T-helper 22 cell (primary cell): ENCODE results near the gene MPDZ.
"Not testable (repeated sequence)": the region's sequence is repeated elsewhere in the genome, so short reads cannot be mapped to it uniquely, and the experiment has no call there.

Experiments used
- DNase-seq: peaks from one replicate; pipeline ENCODE4 v3.0.0-alpha.2; 2020; ENCODE audit warnings: low read depth

The MPDZ gene

DNA sequence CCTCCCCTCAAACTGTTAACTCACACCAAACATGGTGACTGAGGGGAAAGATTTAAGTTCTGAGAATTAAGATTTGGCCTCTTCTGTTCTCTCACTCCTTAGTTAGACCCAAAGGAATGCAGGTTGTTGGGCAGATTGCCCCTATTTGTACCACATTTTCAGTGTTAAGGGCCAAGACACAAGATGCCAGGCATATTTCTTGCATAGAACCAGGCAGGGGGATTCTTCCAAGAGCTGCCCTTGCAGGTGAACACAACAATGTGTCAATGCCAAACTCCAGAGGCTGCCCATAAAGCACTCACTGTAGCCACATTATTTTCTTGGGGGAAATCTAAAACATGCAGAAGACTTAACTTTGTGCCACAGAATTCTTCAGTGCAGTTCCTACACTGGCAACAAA lies 14.7 kb downstream of the MPDZ start:
- no peak for DNase-seq

DNA sequence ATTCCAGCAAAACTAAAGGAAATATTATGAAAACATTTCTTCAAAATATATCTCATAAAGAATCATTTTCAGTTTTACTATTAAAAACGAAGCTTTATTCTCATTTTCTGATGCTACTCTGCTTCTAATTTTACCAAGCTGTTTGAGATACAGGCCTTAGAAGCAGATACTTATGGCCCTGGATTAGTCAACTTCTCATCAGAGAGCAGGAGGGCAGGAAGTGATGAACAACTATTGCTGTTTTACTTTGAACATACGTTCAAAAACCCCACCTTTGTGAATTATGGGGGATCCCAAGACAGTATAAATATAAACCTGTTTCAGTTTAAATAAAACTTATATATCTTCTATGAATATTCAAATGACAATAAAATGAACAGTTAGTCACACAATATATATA lies 16.0 kb downstream of the MPDZ start:
- no peak for DNase-seq

DNA sequence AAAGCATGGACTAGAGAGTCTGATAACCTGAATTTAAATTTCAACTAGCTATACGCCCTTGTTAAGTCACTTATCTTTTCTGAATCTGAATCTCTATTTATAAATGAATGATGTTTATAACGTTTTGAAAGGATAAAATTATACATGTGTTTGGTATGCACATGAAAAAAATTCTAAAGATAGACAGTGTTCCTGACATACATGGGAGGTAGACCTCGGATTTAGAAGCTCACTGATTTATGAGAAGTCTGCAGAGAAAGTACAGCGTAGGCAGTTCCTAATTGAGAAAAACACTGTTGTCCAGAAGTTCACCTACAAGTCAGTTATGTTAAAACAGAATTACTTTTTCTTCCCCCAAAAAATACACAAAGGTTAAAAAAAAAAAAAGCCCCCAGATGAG lies 26.6 kb downstream of the MPDZ start:
- no peak for DNase-seq

DNA sequence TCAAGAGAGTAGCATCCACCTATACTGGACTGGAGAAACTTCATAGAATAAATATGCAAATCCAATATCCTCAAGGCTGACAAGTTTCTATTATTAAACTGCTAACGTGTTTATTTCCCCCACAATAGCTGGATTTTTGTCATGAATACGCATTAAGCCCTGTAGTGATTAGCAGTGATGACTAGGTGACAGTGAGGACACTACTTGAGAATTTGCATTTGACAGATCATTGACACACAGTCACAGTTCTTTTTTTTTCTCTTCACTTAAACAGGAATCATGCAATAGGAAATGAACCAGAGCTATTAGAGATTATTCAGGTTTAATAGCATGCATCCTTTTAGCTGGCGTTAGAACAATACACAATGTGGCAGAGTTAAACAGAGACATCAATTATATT lies 35.3 kb downstream of the MPDZ start:
- DNase-seq: no peak

DNA sequence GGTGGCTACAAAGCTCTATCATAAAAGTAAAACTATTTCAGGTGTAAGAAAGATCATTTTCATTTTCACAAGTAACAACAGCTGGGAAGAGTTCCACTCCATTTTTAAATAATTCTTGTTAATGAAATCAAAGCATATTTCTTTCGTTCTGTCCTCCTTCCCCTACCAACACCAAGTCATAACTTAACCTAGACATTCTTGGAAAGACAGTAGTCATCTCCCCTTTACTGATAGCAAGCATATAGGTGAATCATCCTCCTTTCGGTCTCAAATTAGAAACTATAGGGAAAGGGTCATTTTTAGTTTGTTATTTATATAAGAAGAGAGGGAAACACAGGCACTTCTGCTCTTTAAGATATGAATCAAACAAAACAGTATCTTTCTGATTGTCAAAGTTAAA lies 38.2 kb downstream of the MPDZ start:
- no peak for DNase-seq

DNA sequence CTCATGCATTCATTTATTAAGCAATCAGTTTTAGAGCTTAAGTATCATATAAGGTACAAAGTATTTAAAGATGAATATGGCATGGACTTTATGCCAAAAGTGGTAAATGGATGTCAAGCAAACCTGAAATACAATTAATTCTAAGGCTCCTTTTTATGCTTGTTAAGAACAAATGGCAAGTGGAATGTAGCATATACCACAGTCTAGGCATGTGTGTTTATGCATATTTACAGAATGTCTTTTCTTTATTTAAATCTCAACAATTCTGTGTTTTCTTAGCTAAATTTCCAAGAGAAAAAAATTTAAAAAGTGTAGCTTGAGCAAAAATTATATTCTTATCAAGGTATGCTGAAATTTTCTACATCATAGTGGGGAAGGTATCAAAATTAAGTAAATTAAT lies 39.8 kb downstream of the MPDZ start:
- no peak for DNase-seq

DNA sequence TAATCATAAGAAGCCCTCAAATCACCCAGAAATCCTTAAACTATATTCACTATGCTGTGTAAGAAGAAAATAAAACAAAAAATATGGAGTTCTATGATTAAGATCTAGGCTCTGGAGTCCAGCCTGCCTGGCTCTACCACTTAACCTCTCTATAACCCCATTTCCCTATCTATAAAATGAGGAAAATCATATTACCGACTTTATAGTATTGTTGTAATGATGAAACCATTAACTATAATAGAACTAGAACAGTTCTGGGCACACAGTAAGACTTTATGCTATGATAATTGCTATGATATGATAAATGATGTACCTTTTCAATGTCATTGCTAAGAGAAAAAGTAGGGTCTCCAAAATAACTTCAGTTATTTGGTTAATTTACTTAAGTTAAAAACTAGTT lies 40.3 kb downstream of the MPDZ start:
- DNase-seq: no peak

DNA sequence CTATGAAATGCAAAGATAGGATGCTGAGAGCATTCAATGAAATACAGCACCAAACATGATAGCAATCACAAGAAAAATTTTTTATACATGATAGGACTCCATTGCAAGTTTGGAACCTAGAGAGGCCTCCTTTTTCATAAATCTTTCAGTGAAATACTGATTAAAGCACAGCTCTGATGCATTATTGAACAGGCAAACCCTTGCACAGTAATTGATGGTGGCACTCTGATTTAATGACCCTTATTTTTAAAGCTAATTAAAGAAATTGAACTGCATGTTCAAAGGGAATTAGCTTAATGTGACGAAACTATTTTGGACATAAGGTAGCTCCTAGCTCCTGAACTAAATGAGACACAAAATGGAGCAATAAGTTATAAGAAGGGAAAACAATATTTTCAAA lies 44.6 kb downstream of the MPDZ start:
- DNase-seq: no peak

DNA sequence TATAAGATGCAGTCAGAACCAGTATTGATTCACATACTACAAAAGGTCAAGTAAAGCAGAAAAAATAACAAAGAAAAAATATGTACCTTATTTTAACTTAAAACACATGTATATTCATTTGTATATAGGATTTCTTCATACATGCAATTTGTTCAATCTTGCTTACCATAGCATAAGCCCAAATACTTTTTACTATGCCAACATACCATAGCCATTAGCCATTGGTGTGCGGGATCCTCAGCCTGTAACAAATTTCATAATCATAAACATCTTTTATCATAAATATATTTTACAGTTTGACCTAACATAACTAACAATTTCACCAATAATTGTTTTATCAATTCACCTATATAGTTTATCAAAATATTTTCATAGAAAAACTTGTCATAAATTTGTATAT lies 51.1 kb downstream of the MPDZ start:
- DNase-seq: no peak

DNA sequence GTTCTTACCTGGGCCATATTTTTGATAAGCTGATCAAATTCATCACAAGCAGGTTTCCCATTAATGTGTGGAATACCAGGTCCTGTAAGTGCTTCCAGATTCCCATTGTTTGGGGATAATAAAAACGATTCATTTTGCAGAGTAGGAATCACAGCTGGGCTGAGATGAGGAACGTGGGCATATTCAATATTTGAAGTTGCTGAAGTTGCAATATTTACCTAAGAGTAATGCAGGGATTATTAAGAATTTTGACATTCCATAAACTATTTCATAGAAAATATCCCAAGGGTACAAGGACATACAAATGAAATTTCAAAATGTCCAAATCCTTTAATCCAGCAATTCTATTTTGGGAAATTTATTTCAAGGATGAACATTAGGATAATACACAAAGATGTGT lies 55.1 kb downstream of the MPDZ start:
- DNase-seq: no peak

DNA sequence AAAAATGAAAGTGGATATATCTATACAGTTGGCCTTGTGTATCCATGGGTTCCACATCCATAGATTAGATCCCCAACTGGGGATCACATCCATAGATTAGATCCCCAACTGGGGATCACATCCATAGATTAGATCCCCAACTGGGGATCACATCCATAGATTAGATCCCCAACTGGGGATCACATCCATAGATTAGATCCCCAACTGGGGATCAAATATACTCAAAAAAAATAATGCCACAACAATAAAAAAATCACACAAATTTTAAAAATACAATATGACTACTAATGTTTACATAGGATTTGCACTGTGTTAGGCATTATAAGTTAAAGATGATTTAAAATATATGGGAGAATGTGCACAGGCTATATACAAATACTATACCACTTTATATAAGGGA lies 56.8 kb downstream of the MPDZ start:
- not testable (repeated sequence) for DNase-seq

DNA sequence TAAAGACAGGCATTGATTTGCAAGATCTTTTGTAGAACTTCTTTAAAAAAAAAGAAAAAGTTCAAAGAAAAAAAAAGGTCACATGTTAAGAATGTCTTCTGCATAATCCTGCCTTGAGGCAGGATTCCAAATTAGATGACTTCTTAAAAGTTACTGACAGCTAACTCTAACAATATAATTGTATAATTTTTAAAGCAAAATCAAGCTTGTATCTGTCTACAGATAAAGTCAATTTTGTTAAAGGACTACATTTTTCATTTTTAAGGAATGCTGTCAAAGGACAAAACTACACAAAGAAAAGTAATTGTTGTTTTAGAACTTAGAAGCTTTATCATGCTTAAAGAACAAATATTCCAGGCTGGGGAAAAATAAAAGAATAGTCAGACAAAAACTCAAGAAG lies 57.8 kb downstream of the MPDZ start:
- no peak for DNase-seq

DNA sequence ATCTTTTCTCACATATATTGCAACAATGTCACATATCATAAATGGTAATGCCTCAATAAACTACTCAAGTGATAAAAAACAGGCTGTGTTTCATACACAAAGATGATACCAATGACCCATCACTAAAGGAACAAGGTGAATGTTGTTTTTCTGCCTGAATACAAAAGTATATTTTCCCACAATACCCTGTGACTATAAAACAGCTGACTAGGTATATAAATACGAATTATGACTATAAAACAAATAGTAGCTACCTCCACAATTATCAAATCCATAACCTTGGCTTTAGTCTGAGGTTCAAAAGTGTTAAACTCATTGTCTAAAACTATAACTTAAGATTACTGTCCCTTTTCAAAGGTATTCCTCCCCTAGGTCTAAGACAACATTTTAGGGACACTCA lies 58.7 kb downstream of the MPDZ start:
- DNase-seq: no peak

DNA sequence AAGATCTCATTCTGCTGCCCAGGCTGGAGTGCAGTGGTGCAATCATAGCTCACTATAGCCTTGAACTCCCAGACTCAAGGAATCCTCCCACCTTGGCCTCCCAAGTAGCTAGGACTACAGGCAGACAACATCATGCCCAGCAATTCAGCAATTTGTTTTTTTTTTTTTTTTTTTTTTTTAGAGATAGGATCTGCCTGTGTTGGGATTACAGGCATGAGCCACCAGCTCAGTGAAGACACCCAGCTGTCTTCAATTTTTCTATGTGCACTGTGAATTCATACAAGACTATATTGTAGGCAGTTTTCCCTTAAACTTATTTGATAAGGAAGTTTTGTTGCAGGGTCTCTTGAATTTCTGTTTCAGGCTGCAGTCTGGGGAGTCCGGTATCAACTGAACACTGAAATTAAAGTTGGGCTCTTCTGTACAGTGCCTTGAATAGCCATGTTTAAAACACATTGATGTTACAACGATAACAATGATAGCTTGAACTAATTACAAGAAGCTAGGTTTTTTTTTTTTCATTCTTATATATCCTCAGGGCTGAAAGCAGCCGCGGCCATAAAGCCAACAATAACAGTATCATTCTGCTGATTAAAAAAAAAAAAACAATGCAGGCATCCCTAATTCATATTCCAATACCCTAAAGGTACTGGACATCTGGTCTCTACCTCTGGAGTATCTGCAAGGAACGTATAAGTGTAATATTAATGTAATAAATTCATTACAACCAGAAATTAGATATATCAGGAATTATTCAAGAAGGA lies 63.5 kb downstream of the MPDZ start:
- no peak for DNase-seq

DNA sequence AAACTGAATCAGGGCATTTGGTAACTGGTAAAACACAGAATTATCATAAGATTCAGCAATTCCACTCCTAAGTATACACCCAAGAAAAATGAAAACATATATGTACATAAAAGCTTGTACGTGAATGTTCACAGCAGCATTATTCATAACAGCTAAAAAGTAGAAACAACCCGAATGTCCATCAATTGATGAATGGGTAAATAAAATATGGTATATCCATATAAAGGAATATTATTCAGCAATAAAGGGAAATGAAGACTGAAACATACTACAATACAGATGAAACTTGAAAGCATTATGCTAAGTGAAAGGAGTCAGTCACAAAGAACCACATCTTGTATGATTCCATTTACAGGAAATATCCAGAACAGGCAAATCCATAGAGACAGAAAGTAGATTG lies 65.5 kb downstream of the MPDZ start:
- no peak for DNase-seq

DNA sequence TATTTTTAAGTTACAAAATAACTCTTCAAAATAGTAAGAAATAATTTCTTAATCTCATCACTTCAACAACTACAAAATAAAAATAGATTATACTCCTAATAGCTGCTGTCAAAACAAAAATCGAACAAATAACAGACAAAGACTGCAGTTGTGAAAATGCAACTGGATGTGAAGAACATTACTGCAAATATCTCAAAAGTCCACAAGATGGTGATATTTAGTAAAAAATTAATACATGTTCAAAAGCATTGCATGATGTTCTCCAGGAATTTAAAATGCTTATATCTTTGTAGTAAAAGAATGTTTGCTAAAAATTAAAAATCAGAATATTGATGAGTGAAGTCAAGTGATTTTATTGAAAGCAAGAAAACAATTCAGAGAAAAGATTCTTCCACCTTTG lies 66.2 kb downstream of the MPDZ start:
- no peak for DNase-seq

DNA sequence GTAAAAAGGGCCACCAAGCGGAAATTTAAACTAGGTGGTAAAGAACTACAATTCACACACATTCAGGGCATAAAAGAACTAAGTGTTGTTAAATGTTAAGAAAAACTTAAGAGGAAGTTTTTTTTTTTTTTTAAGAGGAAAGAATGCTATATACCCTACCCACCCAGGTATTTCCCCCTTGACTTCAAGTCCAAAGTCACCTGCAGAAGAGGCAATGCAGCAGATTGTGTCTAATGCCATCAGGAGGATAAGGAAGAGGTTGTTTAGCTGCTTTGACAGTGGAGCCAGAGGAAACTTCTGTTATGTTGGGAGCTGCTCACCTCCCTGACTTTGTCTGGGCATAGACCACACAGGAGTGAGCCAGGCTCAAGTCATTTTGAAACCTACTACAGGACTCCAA lies 69.2 kb downstream of the MPDZ start:
- DNase-seq: no peak

DNA sequence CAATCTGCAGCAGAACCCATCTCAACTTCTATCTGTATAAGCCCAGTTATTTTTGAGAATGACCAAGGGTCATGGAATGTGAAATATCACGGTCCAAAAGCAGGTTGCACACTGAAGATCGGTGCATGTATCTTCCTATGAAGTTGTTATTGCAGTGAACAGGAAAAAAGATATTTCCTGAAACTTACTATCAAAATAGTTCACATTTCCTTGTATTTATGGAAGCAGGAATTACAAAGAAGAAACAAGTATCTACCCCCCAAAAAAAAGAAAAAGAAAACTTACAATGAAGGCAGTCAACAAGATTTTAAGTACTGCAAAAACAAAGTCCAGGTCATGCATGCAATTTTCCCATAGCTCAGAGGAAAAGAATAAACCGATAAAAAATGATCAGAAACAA lies 70.0 kb downstream of the MPDZ start:
- no peak for DNase-seq

DNA sequence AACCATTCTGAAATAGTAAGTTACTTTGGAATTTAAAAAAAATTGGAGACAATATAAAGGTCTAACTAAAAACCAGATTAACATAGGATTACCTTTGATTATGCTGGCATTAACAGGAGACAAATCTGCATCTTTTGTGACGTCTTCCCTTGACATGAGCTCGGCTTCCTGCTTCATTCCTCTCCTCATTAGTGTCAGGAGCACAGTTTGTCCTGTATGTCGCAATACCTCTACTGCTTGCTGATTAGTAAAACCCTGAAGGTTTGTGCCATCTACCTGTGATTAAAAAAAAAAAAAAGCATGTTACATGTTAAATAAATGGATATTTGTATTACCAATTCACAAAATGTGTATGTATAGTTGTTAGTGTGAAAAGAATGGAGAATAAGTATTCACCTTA lies 73.7 kb downstream of the MPDZ start:
- DNase-seq: no peak

DNA sequence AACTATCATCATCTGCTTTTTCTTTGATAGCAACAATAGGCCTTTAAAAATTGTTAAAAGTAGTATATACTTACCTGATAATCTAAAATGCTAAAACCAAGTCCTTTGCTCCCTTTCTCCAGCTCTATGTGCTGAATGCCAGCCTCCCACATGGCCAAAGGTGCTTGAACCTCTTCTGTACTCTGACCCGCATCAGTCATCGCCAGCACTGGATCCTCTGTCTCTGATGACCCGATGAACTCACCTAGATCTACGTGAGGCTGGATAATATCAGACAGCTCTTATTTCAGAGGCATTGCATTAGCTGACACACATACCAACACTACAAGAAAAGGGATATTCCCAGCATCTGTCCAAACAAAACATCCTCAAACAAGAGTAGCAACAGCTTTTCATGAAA lies 89.5 kb downstream of the MPDZ start:
- no peak for DNase-seq

DNA sequence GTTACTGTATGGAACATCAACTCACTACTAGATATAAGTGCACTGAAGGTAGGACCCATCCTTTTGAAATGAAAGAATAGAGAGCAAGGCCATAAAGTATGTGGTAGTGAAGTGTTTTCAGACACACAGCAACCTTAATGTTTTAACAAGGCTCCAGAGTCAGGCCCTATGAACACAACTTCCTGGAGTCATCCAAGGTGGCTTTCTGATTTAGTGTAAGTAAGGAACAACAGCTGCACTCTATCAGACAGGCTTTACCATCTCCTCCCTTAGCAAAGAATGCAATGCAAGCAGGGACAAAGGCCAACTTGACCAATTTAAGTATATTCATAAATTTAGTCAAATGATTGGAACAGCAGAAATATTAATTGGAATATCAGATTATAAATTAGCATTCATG lies 90.1 kb downstream of the MPDZ start:
- DNase-seq: no peak

DNA sequence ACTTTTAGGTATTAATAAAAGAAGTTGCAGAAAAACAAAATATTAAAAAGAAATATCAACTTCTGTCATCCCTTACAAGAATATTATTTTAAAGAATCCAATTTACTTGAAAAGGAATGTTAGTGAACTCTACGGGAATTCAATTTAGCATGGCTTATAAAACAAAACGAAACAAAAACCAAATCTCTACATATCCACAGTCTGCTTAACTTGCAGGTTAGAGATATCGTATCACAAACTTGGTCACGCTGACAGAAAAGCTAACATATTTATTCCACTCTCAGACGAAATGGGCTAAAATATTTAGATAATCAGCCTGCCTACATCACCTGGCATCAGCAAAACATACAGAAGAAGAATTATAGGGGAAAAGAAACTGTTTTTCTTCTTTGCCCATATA lies 92.7 kb downstream of the MPDZ start:
- no peak for DNase-seq

DNA sequence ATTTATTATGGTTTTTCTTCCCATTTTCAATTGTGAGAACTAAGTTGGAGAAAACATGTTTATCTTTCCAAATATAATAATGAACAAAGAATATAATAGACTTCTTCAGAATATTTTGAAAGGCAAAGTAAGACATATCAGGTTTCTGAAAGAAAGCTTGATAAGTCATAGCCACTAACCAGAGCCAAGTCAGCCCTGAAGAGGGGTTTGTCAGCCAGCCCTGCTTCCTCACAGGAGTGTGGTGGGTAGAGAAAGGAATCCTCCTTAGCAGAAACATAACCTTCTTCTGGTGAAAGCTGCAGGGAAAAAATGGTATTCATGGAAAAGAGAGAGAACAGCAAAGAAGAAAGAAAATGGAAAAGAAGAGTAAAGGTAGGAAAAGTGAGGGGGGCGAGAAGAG lies 93.4 kb downstream of the MPDZ start:
- no peak for DNase-seq

DNA sequence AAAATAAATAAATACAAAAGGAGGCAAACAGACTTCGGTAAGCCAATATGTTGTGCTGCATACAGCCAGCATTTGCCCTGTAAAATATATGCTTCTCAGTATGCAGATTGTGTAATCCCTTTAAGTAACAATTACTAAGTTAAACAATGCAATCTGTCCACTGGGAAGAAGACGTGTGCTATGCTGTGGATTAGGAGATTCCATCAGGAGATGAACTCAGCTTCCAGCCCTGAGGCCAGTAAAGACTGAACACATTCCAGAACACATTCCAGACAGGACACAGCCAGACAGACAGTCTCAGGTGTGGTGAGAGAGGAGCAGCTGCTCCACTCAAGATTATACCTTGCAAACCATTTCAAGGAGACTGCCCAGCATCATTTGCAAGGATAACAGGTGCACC lies 97.8 kb downstream of the MPDZ start:
- no peak for DNase-seq

DNA sequence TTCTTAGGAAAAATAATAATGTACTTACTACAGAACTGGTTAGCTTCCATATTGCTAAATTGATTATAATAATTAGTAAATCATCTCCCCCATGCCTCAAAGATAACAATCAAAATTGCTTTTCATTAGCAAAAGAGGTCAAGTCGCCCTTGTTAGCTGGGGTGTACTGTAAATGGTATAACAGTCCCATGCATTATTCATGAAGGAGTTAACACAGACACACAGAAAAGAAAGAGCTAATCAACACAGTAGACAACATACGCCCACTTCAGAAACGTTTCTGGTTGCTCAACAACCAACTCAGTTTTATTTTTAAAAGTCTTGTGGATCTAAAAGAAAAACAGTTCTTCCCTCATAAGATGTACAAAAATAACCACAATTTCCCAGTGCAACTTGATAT lies 100.2 kb downstream of the MPDZ start:
- DNase-seq: no peak
